ENCODE measurements around the gene HPF1.

Gene HPF1

DNA sequence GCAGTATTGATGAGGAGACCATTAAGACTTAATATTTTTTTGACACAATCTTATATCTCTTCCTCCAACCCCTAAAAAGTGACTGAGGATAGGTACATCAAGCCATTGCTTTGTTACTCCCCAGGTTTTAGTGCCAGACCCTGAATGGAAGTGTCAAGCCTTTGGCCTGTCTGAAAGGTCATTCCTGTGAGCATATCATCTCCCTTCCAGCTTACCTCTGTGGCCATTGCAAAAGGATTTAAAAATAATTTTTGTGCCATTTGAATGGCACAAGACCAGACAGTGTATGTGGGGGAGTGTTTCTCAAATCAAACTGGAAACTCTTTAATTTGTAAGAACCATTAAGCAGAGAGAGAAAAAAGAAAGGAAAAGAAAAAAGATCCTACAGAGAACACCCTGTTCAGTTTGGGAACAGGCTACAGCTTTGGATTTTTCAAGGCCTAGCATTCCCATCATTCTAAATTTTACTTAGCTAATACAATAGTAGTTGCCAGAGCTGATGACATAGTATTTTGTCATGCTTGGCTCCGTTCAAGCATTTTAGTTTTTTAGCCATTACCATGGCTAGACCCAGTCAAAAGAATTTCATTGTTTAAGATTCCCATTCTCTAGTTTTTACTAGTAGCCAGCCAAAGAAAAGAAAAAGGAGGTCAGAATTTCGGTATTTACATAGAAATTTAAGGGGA is 49.6 kb downstream of the HPF1 start:
- Histone ChIP-seq H3K27ac (ENCODE audit: low read depth, low read length) (no peak overlapping the region), H3K4me3 (ENCODE audit: low read depth in 1 of 2, low read length in 2 of 2) (no peak overlapping the region), H3K9ac (ENCODE audit: low read depth in 1 of 2, low read length in 2 of 2) (no peak overlapping the region), H3K36me3 (ENCODE audit: control insufficient read depth in 1 of 2, insufficient read depth in 2 of 2, low read length in 2 of 2) (peaks cover 10 to 37% of the 10 kb centered on the region in 2 donors), H3K9me3 (ENCODE audit: control insufficient read depth in 1 of 2, low read length in 2 of 2) (no peaks in the 10 kb centered on the region), H3K27me3 (ENCODE audit: control insufficient read depth in 1 of 2, insufficient read depth in 2 of 2, low read length in 2 of 2) (no peaks in the 10 kb centered on the region), H3K4me1 (ENCODE audit: control insufficient read depth in 1 of 2, insufficient read depth in 2 of 2, low read length in 2 of 2) (no peaks in the 10 kb centered on the region)

DNA sequence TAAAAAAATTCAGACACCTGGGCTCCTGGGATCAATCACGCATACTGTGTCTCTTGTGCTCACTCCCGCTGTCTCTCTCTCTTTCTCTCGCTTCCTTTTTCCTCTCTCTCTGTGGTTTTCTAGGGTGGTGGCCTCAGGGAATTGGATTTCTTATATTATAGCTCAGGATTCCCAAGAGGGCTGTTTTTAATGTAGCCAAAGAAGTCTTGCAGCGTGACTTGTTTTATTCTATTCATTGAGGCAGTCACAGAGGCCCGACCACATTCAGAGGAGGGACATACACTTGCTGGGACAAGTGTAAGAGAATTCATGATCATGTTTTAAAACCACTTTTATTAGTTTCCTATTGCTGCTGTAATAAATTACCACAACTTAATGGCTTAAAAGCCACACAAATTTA is 59.4 kb downstream of the HPF1 start:
- Histone ChIP-seq H3K4me1 (ENCODE audit: control insufficient read depth in 1 of 2, insufficient read depth in 2 of 2, low read length in 2 of 2) (no peaks in the 10 kb centered on the region), H3K9ac (ENCODE audit: low read depth in 1 of 2, low read length in 2 of 2) (no peak overlapping the region), H3K9me3 (ENCODE audit: control insufficient read depth in 1 of 2, low read length in 2 of 2) (no peaks in the 10 kb centered on the region), H3K27me3 (ENCODE audit: control insufficient read depth in 1 of 2, insufficient read depth in 2 of 2, low read length in 2 of 2) (no peaks in the 10 kb centered on the region), H3K4me3 (ENCODE audit: low read depth in 1 of 2, low read length in 2 of 2) (no peak overlapping the region), H3K36me3 (ENCODE audit: control insufficient read depth in 1 of 2, insufficient read depth in 2 of 2, low read length in 2 of 2) (peaks cover 3 to 29% of the 10 kb centered on the region in 2 donors), H3K27ac (ENCODE audit: low read depth, low read length) (no peak overlapping the region)

DNA sequence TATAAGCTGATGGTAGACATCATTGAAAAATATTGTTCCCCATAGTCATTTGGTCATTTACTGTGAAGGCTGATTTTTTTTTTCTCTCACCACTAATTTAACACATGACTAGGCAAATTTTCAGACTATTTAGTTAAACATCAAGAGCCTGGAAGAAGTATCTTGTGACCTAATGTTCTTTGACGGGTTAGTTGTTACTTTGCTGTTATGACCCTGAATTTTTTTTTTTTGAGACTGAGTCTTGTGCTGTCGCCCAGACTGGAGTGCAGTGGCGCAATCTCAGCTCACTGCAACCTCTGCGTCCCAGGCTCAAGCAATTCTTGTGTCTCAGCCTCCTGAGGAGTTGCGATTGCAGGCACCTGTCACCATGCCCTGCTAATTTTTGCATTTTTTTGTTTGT is 67.0 kb downstream of the HPF1 start:
- peaks cover 0 to 27% of the 10 kb centered on the region in 2 donors for H3K36me3 ChIP-seq (ENCODE audit: control insufficient read depth in 1 of 2, insufficient read depth in 2 of 2, low read length in 2 of 2)
- H3K4me1 ChIP-seq (ENCODE audit: control insufficient read depth in 1 of 2, insufficient read depth in 2 of 2, low read length in 2 of 2) = no peaks in the 10 kb centered on the region
- no peak overlapping the region for H3K4me3 ChIP-seq (ENCODE audit: low read depth in 1 of 2, low read length in 2 of 2)
- H3K9ac ChIP-seq (ENCODE audit: low read depth in 1 of 2, low read length in 2 of 2) = no peak overlapping the region
- H3K27ac ChIP-seq (ENCODE audit: low read depth, low read length) = no peak overlapping the region
- H3K27me3 ChIP-seq (ENCODE audit: control insufficient read depth in 1 of 2, insufficient read depth in 2 of 2, low read length in 2 of 2) = no peaks in the 10 kb centered on the region
- H3K9me3 ChIP-seq (ENCODE audit: control insufficient read depth in 1 of 2, low read length in 2 of 2) = no peaks in the 10 kb centered on the region

DNA sequence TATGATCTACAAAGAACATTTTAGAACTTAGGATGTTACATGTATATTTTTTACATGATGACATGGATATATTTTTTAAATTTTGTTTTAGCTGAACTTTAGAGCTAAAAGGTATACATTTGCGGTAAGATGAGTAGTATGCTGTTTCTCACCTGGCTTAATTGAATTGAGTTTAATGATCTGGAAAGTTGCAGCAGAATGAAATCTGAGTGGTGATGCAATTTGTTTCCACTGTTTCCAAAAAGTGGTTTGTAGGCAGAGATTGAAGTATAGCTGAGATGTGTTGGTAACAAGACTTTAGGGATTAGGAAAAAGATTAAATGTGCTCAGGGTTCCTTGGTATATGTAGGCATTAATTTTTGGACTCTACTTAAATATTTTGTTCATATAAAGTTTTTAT is 68.1 kb downstream of the HPF1 start:
- Histone ChIP-seq H3K4me3 (ENCODE audit: low read depth in 1 of 2, low read length in 2 of 2) (no peak overlapping the region), H3K9me3 (ENCODE audit: control insufficient read depth in 1 of 2, low read length in 2 of 2) (no peaks in the 10 kb centered on the region), H3K9ac (ENCODE audit: low read depth in 1 of 2, low read length in 2 of 2) (no peak overlapping the region), H3K27me3 (ENCODE audit: control insufficient read depth in 1 of 2, insufficient read depth in 2 of 2, low read length in 2 of 2) (no peaks in the 10 kb centered on the region), H3K27ac (ENCODE audit: low read depth, low read length) (no peak overlapping the region), H3K4me1 (ENCODE audit: control insufficient read depth in 1 of 2, insufficient read depth in 2 of 2, low read length in 2 of 2) (no peaks in the 10 kb centered on the region), H3K36me3 (ENCODE audit: control insufficient read depth in 1 of 2, insufficient read depth in 2 of 2, low read length in 2 of 2) (peaks cover 0 to 27% of the 10 kb centered on the region in 2 donors)

DNA sequence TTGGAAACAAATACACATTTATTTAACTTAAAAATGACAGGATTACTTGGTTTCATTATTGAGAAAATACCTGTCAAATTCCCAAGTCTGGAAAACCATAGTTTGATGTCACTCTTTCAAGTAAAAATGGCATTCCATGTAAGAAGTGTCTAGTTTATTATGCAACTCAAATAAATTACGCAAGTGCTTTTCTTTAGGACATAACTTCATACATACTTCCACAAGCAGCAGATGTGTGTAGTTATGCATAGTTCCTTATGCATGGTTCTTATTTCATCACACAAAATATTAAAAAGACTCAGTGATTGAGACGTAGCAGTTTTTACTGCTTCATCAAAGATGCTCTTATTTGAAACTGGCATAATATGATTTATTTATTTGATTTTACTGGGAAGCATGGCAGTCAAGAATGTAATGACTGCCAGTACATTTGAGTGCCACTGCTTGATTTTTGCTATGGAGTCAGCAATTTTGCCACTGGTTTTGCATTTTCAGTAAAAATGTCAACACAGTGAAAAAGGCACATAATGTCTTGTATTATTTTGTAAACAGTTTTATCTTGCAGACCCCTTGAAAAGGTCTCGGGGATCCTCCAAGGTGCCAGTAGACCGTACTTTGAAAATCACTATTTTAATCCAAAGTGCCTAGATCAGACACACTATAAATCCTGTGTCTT is 75.2 kb downstream of the HPF1 start:
- no peaks in the 10 kb centered on the region for H3K27me3 ChIP-seq (ENCODE audit: control insufficient read depth in 1 of 2, insufficient read depth in 2 of 2, low read length in 2 of 2)
- H3K9me3 ChIP-seq (ENCODE audit: control insufficient read depth in 1 of 2, low read length in 2 of 2) = no peaks in the 10 kb centered on the region
- H3K9ac ChIP-seq (ENCODE audit: low read depth in 1 of 2, low read length in 2 of 2) = no peak overlapping the region
- no peaks in the 10 kb centered on the region for H3K4me1 ChIP-seq (ENCODE audit: control insufficient read depth in 1 of 2, insufficient read depth in 2 of 2, low read length in 2 of 2)
- no peak overlapping the region for H3K4me3 ChIP-seq (ENCODE audit: low read depth in 1 of 2, low read length in 2 of 2)
- no peak overlapping the region for H3K27ac ChIP-seq (ENCODE audit: low read depth, low read length)
- H3K36me3 ChIP-seq (ENCODE audit: control insufficient read depth in 1 of 2, insufficient read depth in 2 of 2, low read length in 2 of 2) = peaks cover 8 to 13% of the 10 kb centered on the region in 2 donors

Data from duodenal mucosa (tissue), 2 donors.